ENCODE measurements around the gene LIPC.

GRCh38 chr15:58416963-58417362 lies 14.8 kb upstream of the LIPC start:
- TF ChIP-seq POLR2A (IDR thresholded peaks at IDR 0.05) (no peak), CTCF (IDR thresholded peaks at IDR 0.05) (no peak)

All from testis (tissue), 2 donors.